Amniotic epithelial cell (primary cell): ENCODE results near the gene ZNF430.
A peak's percentile ranks its signal among the peaks of the same experiment; 100 is the strongest.
"Not testable (repeated sequence)": the region's sequence is repeated elsewhere in the genome, so short reads cannot be mapped to it uniquely, and the experiment has no call there.

Experiments used
- DNase-seq: peaks from one replicate; pipeline ENCODE4 v3.0.0-alpha.2; 2010; ENCODE audit warnings: low read depth

The ZNF430 gene

GRCh38 chr19:21020298-21021227 is at the start of gene ZNF430:
ZNF430 (plus strand) TSS chr19:21020657; CDS start chr19:21020801, 144 bp downstream.
- DNase-seq = peak; percentile 94

- not testable (repeated sequence) for DNase-seq
Measured at GRCh38 chr19:20992788-20993187, 27.7 kb upstream of the ZNF430 start.

- DNase-seq = peak; percentile 87
Measured at GRCh38 chr19:20999731-21000352, 20.6 kb upstream of the ZNF430 start.

GRCh38 chr19:21021238-21021637 is 781 bp downstream of the ZNF430 start:
- peak; percentile 1 for DNase-seq

- DNase-seq = peak; percentile 82
Measured at GRCh38 chr19:21022996-21023395, 2.5 kb downstream of the ZNF430 start.

GRCh38 chr19:21023901-21024300 is 3.4 kb downstream of the ZNF430 start:
- DNase-seq = peak; percentile 45

- DNase-seq = no peak
Measured at GRCh38 chr19:21028969-21029268, 8.5 kb downstream of the ZNF430 start.

GRCh38 chr19:21045028-21045427 is 24.6 kb downstream of the ZNF430 start:
- no peak for DNase-seq

- no peak for DNase-seq
Measured at GRCh38 chr19:21046489-21046888, 26.0 kb downstream of the ZNF430 start.

- DNase-seq = no peak
Measured at GRCh38 chr19:21047716-21048115, 27.3 kb downstream of the ZNF430 start.

- no peak for DNase-seq
Measured at GRCh38 chr19:21052902-21053301, 32.4 kb downstream of the ZNF430 start.

GRCh38 chr19:21065336-21065735 is 44.9 kb downstream of the ZNF430 start:
- DNase-seq = no peak

- DNase-seq = peak; percentile 94
Measured at GRCh38 chr19:21082011-21082975, 61.8 kb downstream of the ZNF430 start, which contains the start of gene ZNF714. ZNF714 (plus strand) TSS chr19:21082203; CDS start chr19:21098269, 16,066 bp downstream.

- peak; percentile 73 for DNase-seq
Measured at GRCh38 chr19:21084343-21084742, 63.9 kb downstream of the ZNF430 start.

GRCh38 chr19:21087871-21088270 is 67.4 kb downstream of the ZNF430 start:
- no peak for DNase-seq

- peak; percentile 78 for DNase-seq
Measured at GRCh38 chr19:21092109-21092508, 71.7 kb downstream of the ZNF430 start.

- DNase-seq = peak; percentile 30
Measured at GRCh38 chr19:21094347-21095025, 74.0 kb downstream of the ZNF430 start.

- peak; percentile 13 for DNase-seq
Measured at GRCh38 chr19:21098291-21098690, 77.8 kb downstream of the ZNF430 start.

GRCh38 chr19:21101521-21102242 is 81.2 kb downstream of the ZNF430 start:
- DNase-seq = peak; percentile 75

- peak; percentile 56 for DNase-seq
Measured at GRCh38 chr19:21109116-21109515, 88.7 kb downstream of the ZNF430 start.
